Breast epithelium (tissue), 4 donors: Measurements from ENCODE around the gene SOX15. TPM values are rescaled to one million over a fixed set of nuclear protein-coding genes. Genes with fewer than 3 reads are reported as not detected.

Source experiments
- DNase-seq, 2 donors: peaks; one replicate each; pipeline ENCODE4 v3.0.0-alpha.2; 2019; ENCODE audit warnings: low spot score in 2 of 2
- H3K27ac ChIP-seq, 2 donors: fragments of 200-600 bp; sonication (generic) in 1 of 2; one replicate each; pipeline ENCODE4 v1.5.1; 2016 to 2019; ENCODE audit warnings: mild to moderate bottlenecking in 1 of 2
- H3K27me3 ChIP-seq, 2 donors: fragments of 200-600 bp; sonication (generic) in 1 of 2; one replicate each; pipeline versions ENCODE4 v1.5.1 to v1.6.0; 2017 to 2019; ENCODE audit warnings: control low read depth in 1 of 2, mild to moderate bottlenecking in 1 of 2
- H3K36me3 ChIP-seq: fragments of 200-600 bp; one replicate; pipeline ENCODE4 v1.5.1; 2019
- H3K4me1 ChIP-seq, 2 donors: fragments of 200-600 bp; sonication (generic); one replicate each; pipeline ENCODE4 v1.5.1; 2016 to 2019; ENCODE audit warnings: control low read depth in 1 of 2
- H3K4me3 ChIP-seq, 3 donors: fragments of 200-600 bp; sonication (generic); 1 replicate in 2 of 3; 2 replicates in 1 of 3; pipeline ENCODE4 v1.5.1; 2016 to 2019; ENCODE audit warnings: mild to moderate bottlenecking in 3 of 3, moderate library complexity in 2 of 3
- H3K9me3 ChIP-seq, 2 donors: fragments of 200-600 bp; sonication (generic) in 1 of 2; one replicate each; pipeline ENCODE4 v1.5.1; 2016 to 2019; ENCODE audit warnings: control low read depth in 1 of 2
- CTCF ChIP-seq, 3 donors: fragments of 450-650 bp; IDR thresholded peaks; one replicate each; pipeline ENCODE4 v1.5.1; 2016 to 2017; ENCODE audit warnings: antibody characterized with exemption in 3 of 3, mild to moderate bottlenecking in 3 of 3, moderate library complexity in 3 of 3
- POLR2A ChIP-seq: fragments of 450-650 bp; IDR thresholded peaks from one replicate; pipeline ENCODE4 v1.6.1; 2016; ENCODE audit warnings: antibody characterized with exemption, mild to moderate bottlenecking, moderate library complexity
- POLR2AphosphoS5 ChIP-seq, 3 donors: sonication (generic); formaldehyde crosslinking; IDR thresholded peaks; one replicate each; pipeline ENCODE4 v1.6.1; 2017; ENCODE audit warnings: antibody characterized with exemption in 3 of 3
- intact Hi-C: fragments of 100-400 bp; cut with DNase I; formaldehyde crosslinking; loops from one replicate; pipeline ENCODE4 v1.15.1; 2023; ENCODE audit warnings: low total_unique reads
- total RNA-seq, 3 donors: library from RNA; depleted of rRNA; stranded (reverse); fragments of >200 nt; gene quantifications; one replicate each; pipeline ENCODE4 v1.1.0, GENCODE V29; 2016

Gene SOX15
- total RNA-seq, 3 donors from 2014 or later = 1.3 to 4.1 (median 1.6) TPM

- H3K36me3 ChIP-seq = no peaks in the 10 kb centered on the region
- DNase-seq = peak; percentile 100
- intact Hi-C loops = no loop called here
- peak within 1 kb of the TSS; percentile 92 to 99 for H3K27ac ChIP-seq
- H3K27me3 ChIP-seq = no peaks in the 10 kb centered on the region
- no peaks in the 10 kb centered on the region for H3K9me3 ChIP-seq
- TF ChIP-seq POLR2AphosphoS5 (IDR thresholded peaks at IDR 0.05) (peak in 2 of 3 donors; percentile 19 to 44), POLR2A (no peak), CTCF (IDR thresholded peaks at IDR 0.05) (peak; percentile 48 to 73 (median 51))
- peak within 1 kb of the TSS; percentile 85 to 97 (median 86) for H3K4me3 ChIP-seq
- H3K4me1 ChIP-seq = peaks cover 0 to 21% of the 10 kb centered on the region in 2 donors
Measured at GRCh38 chr17:7614425-7615264, 24.8 kb upstream of the SOX15 start, which contains the start of gene FXR2. TSS of gene FXR2 (minus strand) at chr17:7614897. CDS start at chr17:7614532, 365 bp downstream.

- TF ChIP-seq POLR2A = no peak
- no peak for TF ChIP-seq POLR2AphosphoS5 (IDR thresholded peaks at IDR 0.05)
- no peak for TF ChIP-seq CTCF (IDR thresholded peaks at IDR 0.05)
- Histone ChIP-seq H3K4me3 (peak overlapping the region; percentile 85 to 97 (median 86)), H3K27ac (peak overlapping the region; percentile 92 to 99), H3K9me3 (no peaks in the 10 kb centered on the region), H3K36me3 (no peaks in the 10 kb centered on the region), H3K4me1 (peaks cover 0 to 21% of the 10 kb centered on the region in 2 donors), H3K27me3 (no peaks in the 10 kb centered on the region)
- DNase-seq = no peak
- intact Hi-C loops = no loop called here
Measured at GRCh38 chr17:7613769-7614424, 24.0 kb upstream of the SOX15 start.

- TF ChIP-seq POLR2AphosphoS5 (IDR thresholded peaks at IDR 0.05) (no peak), POLR2A (no peak), CTCF (IDR thresholded peaks at IDR 0.05) (no peak)
- Histone ChIP-seq H3K27me3 (no peaks in the 10 kb centered on the region), H3K4me1 (peaks cover 0 to 21% of the 10 kb centered on the region in 2 donors), H3K36me3 (no peaks in the 10 kb centered on the region), H3K9me3 (no peaks in the 10 kb centered on the region), H3K4me3 (no peak overlapping the region), H3K27ac (no peak overlapping the region)
- DNase-seq = no peak
- intact Hi-C loops = no loop called here
Measured at GRCh38 chr17:7612294-7612640, 22.4 kb upstream of the SOX15 start.

GRCh38 chr17:7611635-7612293 lies 21.9 kb upstream of the SOX15 start:
- H3K9me3 ChIP-seq = no peaks in the 10 kb centered on the region

More at GRCh38 chr17:7611635-7612293, 21.9 kb upstream of the SOX15 start:
- Histone ChIP-seq H3K27ac (no peak overlapping the region), H3K4me3 (no peak overlapping the region), H3K4me1 (peaks cover 0 to 21% of the 10 kb centered on the region in 2 donors), H3K36me3 (no peaks in the 10 kb centered on the region), H3K27me3 (no peaks in the 10 kb centered on the region)
- no peak for TF ChIP-seq POLR2A
- TF ChIP-seq CTCF (IDR thresholded peaks at IDR 0.05) = no peak
- no peak for TF ChIP-seq POLR2AphosphoS5 (IDR thresholded peaks at IDR 0.05)
- intact Hi-C loops = no loop called here
- DNase-seq = no peak
